GM12878 (cell line): ENCODE measurements around the gene CST2. TPM values are rescaled to one million over a fixed set of nuclear protein-coding genes. Genes with fewer than 3 reads are reported as not detected.

ENCODE experiments used
- ATAC-seq: fragments of 200-7000 bp; cut with Tn5 transposase; 3 replicates; pipeline ENCODE4 v1.9.1; 2020; ENCODE audit warnings: mild to moderate bottlenecking, moderate library complexity
- BruUV-seq: library from RNA; stranded (reverse); fragments of 400-500 nt; replicated peaks from 2 replicates; lab custom pipeline; 2021; lab: Mats Ljungman, UMichigan
- CTCF ChIA-PET: fragments of 300-600 bp; sonication (Branson Sonifier 250); formaldehyde crosslinking; extraction: SDS; loops from one replicate; lab custom pipeline; 2021; ENCODE audit warnings: inconsistent platforms; lab: Yijun Ruan, JAX
- POLR2A ChIA-PET: fragments of 350-600 bp; formaldehyde crosslinking; extraction: SDS; loops from one replicate; lab custom pipeline; 2021; ENCODE audit warnings: inconsistent platforms; lab: Charles Lee
- RAD21 ChIA-PET: fragments of 300-600 bp; sonication (Branson Sonifier 250); formaldehyde crosslinking; loops from one replicate; lab custom pipeline; 2023; ENCODE audit warnings: antibody characterized with exemption; ENCODE audit not compliant: unreplicated experiment; lab: Charles Lee
- SMC1A ChIA-PET: fragments of 300-600 bp; sonication (Branson Sonifier 250); formaldehyde crosslinking; loops from one replicate; lab custom pipeline; 2023; ENCODE audit not compliant: unreplicated experiment, uncharacterized antibody; lab: Charles Lee
- DNase-seq: peaks from one replicate; pipeline ENCODE4 v3.0.0-alpha.2; 2011; ENCODE audit warnings: low read depth, low spot score
- FAIRE-seq: peaks from 3 replicates; lab custom pipeline; 2011; peaks lifted over from hg19 to GRCh38; lab: Jason Lieb, UNC
- H2AFZ ChIP-seq: 2 replicates; pipeline ENCODE4 v1.6.0; 2011; ENCODE audit warnings: low read depth, low read length, control low read depth; ENCODE audit not compliant: control insufficient read depth
- H3K27ac ChIP-seq: 2 replicates; pipeline ENCODE4 v1.5.1; 2011; ENCODE audit warnings: control low read depth; ENCODE audit not compliant: control insufficient read depth, insufficient read depth
- H3K27me3 ChIP-seq, 2 experiments: replicated peaks in 1 of 2; 2 replicates each; pipeline versions ENCODE4 v1.6.0 to v1.6.1; 2011; ENCODE audit warnings: low read length in 1 of 2; ENCODE audit not compliant: control insufficient read depth in 2 of 2, insufficient read depth in 2 of 2
- H3K36me3 ChIP-seq, 2 experiments: 2 replicates each; pipeline ENCODE4 v1.5.1; 2011; ENCODE audit warnings: low read length in 1 of 2; ENCODE audit not compliant: control insufficient read depth in 2 of 2, insufficient read depth in 2 of 2
- H3K4me1 ChIP-seq: 2 replicates; pipeline ENCODE4 v1.6.1; 2011; ENCODE audit warnings: mild to moderate bottlenecking, low read length, moderate library complexity, mixed read lengths; ENCODE audit not compliant: control insufficient read depth, insufficient read depth
- H3K4me2 ChIP-seq: 2 replicates; pipeline ENCODE4 v1.6.0; 2011; ENCODE audit warnings: control low read depth; ENCODE audit not compliant: control insufficient read depth, insufficient read depth
- H3K4me3 ChIP-seq: fragments of 200-600 bp; sonication (generic); 2 replicates; pipeline ENCODE4 v1.5.1; 2016
- H3K79me2 ChIP-seq: 2 replicates; pipeline ENCODE4 v1.6.0; 2011; ENCODE audit warnings: low read length; ENCODE audit not compliant: control insufficient read depth, insufficient read depth
- H3K9ac ChIP-seq: 2 replicates; pipeline ENCODE4 v1.8.0; 2011; ENCODE audit warnings: low read length, control low read depth, mixed read lengths; ENCODE audit not compliant: control insufficient read depth, insufficient read depth
- H3K9me3 ChIP-seq: replicated peaks from 3 replicates; pipeline ENCODE4 v1.5.1; 2011; ENCODE audit warnings: mild to moderate bottlenecking, low read length; ENCODE audit not compliant: control insufficient read depth, insufficient read depth
- H4K20me1 ChIP-seq: 2 replicates; pipeline ENCODE4 v1.6.0; 2011; ENCODE audit not compliant: control insufficient read depth, insufficient read depth
- CHD4 ChIP-seq: fragments of 200-600 bp; sonication (generic); IDR thresholded peaks from 2 replicates; pipeline ENCODE4 v1.6.1; 2016; ENCODE audit warnings: mild to moderate bottlenecking
- CTCF ChIP-seq, 3 experiments: IDR thresholded peaks in 2 of 3; conservative IDR thresholded peaks in 1 of 3; 2 replicates each; pipeline ENCODE4 v1.5.1; 2011; ENCODE audit warnings: low read depth in 3 of 3, low read length in 3 of 3, mild to moderate bottlenecking in 3 of 3, control low read depth in 2 of 3, moderate library complexity in 2 of 3, inconsistent platforms in 1 of 3, mixed read lengths in 1 of 3; ENCODE audit not compliant: control insufficient read depth in 2 of 3, insufficient read depth in 1 of 3; ENCODE audit errors: extremely low read depth in 1 of 3
- JUND ChIP-seq: IDR thresholded peaks from 2 replicates; pipeline ENCODE4 v1.6.1; 2012; ENCODE audit warnings: low read depth, mild to moderate bottlenecking, low read length, improper control_type of control experiment, moderate library complexity
- KAT2A ChIP-seq: conservative IDR thresholded peaks from 2 replicates; pipeline ENCODE4 v1.6.1; 2011; ENCODE audit warnings: low read depth, low read length; ENCODE audit not compliant: control insufficient read depth
- LARP7 ChIP-seq: fragments of 450-650 bp; IDR thresholded peaks from 2 replicates; pipeline ENCODE4 v1.6.1; 2017; ENCODE audit warnings: mild to moderate bottlenecking
- NFXL1 ChIP-seq: fragments of 450-650 bp; IDR thresholded peaks from 2 replicates; pipeline ENCODE4 v1.6.1; 2017; ENCODE audit warnings: antibody characterized with exemption, mild to moderate bottlenecking, borderline replicate concordance
- PML ChIP-seq: IDR thresholded peaks from 2 replicates; pipeline ENCODE4 v1.6.1; 2012; ENCODE audit warnings: low read length, inconsistent platforms
- POLR2AphosphoS5 ChIP-seq: IDR thresholded peaks from 2 replicates; pipeline ENCODE4 v1.6.1; 2011; ENCODE audit warnings: mild to moderate bottlenecking, low read length, inconsistent platforms
- RAD21 ChIP-seq: IDR thresholded peaks from 2 replicates; pipeline ENCODE4 v1.6.1; 2011; ENCODE audit warnings: mild to moderate bottlenecking, low read depth, low read length, moderate library complexity; ENCODE audit not compliant: insufficient read depth
- SREBF2 ChIP-seq: IDR thresholded peaks from 2 replicates; pipeline ENCODE4 v1.6.1; 2012; ENCODE audit warnings: mild to moderate bottlenecking, low read length
- TAF1 ChIP-seq: IDR thresholded peaks from 2 replicates; pipeline ENCODE4 v1.6.1; 2011; ENCODE audit warnings: mild to moderate bottlenecking, low read depth, low read length, borderline replicate concordance
- TARDBP ChIP-seq: IDR thresholded peaks from 2 replicates; pipeline ENCODE4 v1.6.1; 2016; ENCODE audit warnings: borderline replicate concordance
- TCF3 ChIP-seq: IDR thresholded peaks from 2 replicates; pipeline ENCODE4 v1.6.1; 2012; ENCODE audit warnings: low read depth, mild to moderate bottlenecking, low read length, borderline replicate concordance; ENCODE audit not compliant: insufficient read depth
- ZBTB11 ChIP-seq: fragments of 450-650 bp; formaldehyde crosslinking; IDR thresholded peaks from 2 replicates; pipeline ENCODE4 v1.5.0; 2022; ENCODE audit warnings: mild to moderate bottlenecking, missing genetic modification characterization
- ZBTB40 ChIP-seq: fragments of 450-650 bp; IDR thresholded peaks from 2 replicates; pipeline ENCODE4 v1.6.1; 2016; ENCODE audit warnings: mild to moderate bottlenecking, moderate library complexity, borderline replicate concordance
- ZNF24 ChIP-seq: fragments of 450-650 bp; IDR thresholded peaks from 2 replicates; pipeline ENCODE4 v1.6.1; 2017; ENCODE audit warnings: antibody characterized with exemption, mild to moderate bottlenecking
- WGBS: methylation state at CpG from one replicate; pipeline ENCODE4 v1.1.6; 2016; ENCODE audit warnings: low lambda C conversion rate; ENCODE audit not compliant: insufficient replicate concordance, insufficient coverage; ENCODE audit errors: missing lambda C conversion rate; 5-methylcytosine and 5-hydroxymethylcytosine counted together
- in situ Hi-C: fragments of 300-500 bp; cut with MboI; formaldehyde crosslinking; loops from 9 replicates; pipeline ENCODE4 v1.14.3; 2018; ENCODE audit warnings: mixed read lengths
- intact Hi-C: fragments of 100-400 bp; cut with micrococcal nuclease; formaldehyde crosslinking; loops from one replicate; pipeline ENCODE4 v1.14.2; 2022; ENCODE audit not compliant: unreplicated experiment
- polyA plus RNA-seq, 11 experiments: library from polyadenylated mRNA; depleted of rRNA in 4 of 11; unstranded in 6 of 11; stranded (reverse) in 5 of 11; fragments of >200 nt; fragmentation: Nextera tagmentation in 4 of 11; fragmentation: Illumina TruSeq in 1 of 11; extraction: Ambion mirVana in 4 of 11; extraction: Trizol in 1 of 11; gene quantifications; 1 replicate in 1 of 11; 2 replicates in 10 of 11; pipeline versions ENCODE4 v1.2.1 to v1.2.3, GENCODE V29; 2011 to 2016; ENCODE audit warnings: inconsistent platforms in 2 of 11, missing spikeins in 2 of 11, low read depth in 1 of 11
- total RNA-seq, 4 experiments: library from RNA; depleted of rRNA in 3 of 4; stranded (reverse); fragments of >200 nt in 3 of 4; fragmentation: Illumina TruSeq in 1 of 4; extraction: Trizol in 1 of 4; gene quantifications; 2 replicates each; pipeline versions ENCODE4 v1.2.1 to v1.2.3, GENCODE V29; 2013 to 2021

CST2 gene
- total and polyA plus RNA-seq, 10 of the 15 experiments (the other 5 are each of a cell fraction or from before 2014, with no cell fraction given): not detected

GRCh38 chr20:23869520-23869919 lies 43.0 kb upstream of the CST2 start:
- ChIA-PET RAD21 (no interaction called here), SMC1A (no interaction called here), CTCF (interaction anchor here (0.6 kb wide), 1 partner anchor 12 kb away, joined by 3 read pairs; no protein-coding TSS in a partner anchor), POLR2A (interaction anchor here (0.6 kb wide), 1 partner anchor 75 kb away, joined by 5 read pairs; no protein-coding TSS in a partner anchor)
- Histone ChIP-seq H3K9me3 (no peaks in the 10 kb centered on the region), H3K4me1 (no peaks in the 10 kb centered on the region), H4K20me1 (no peaks in the 10 kb centered on the region), H3K9ac (no peak overlapping the region), H3K27ac (no peak overlapping the region), H3K79me2 (no peaks in the 10 kb centered on the region), H3K4me2 (no peak overlapping the region), H3K27me3 (peaks cover 0 to under 1% of the 10 kb centered on the region in 2 experiments; a peak in 3 of 4 replicates), H3K36me3 (no peaks in the 10 kb centered on the region), H2AFZ (no peak overlapping the region), H3K4me3 (no peak overlapping the region)
- intact Hi-C loops: no loop called here
- in situ Hi-C loops: loop anchor here (10.0 kb wide), 1 partner anchor 65 kb away; no protein-coding TSS in a partner anchor
- no TSS peak for BruUV-seq
- DNase-seq (no peak), FAIRE-seq (no peak), ATAC-seq (no peak)
- WGBS: 0% methylated on average over 2 of the region's 2 CpGs
- TF ChIP-seq PML: no peak
- TF ChIP-seq ZBTB40: no peak
- no peak for TF ChIP-seq LARP7
- TF ChIP-seq TAF1: no peak
- no peak for TF ChIP-seq CTCF (IDR thresholded peaks at IDR 0.05 in 2 of 3, conservative IDR thresholded peaks at IDR 0.05 in 1 of 3; ENCODE audit: control insufficient read depth in 2 of 3, extremely low read depth in 1 of 3, insufficient read depth in 1 of 3, low read depth in 3 of 3, low read length in 3 of 3)
- no peak for TF ChIP-seq RAD21
- no peak for TF ChIP-seq NFXL1
- TF ChIP-seq TARDBP: no peak
- no peak for TF ChIP-seq POLR2AphosphoS5
- no peak for TF ChIP-seq SREBF2
- TF ChIP-seq TCF3: no peak
- TF ChIP-seq ZNF24: no peak
- no peak for TF ChIP-seq KAT2A
- TF ChIP-seq ZBTB11 (CRISPR knock-in tag): no peak
- no peak for TF ChIP-seq CHD4
- no peak for TF ChIP-seq JUND
